ENCODE measurements around the gene MNX1. TPM values are rescaled to one million over a fixed set of nuclear protein-coding genes. Genes with fewer than 3 reads are reported as not detected.

The MNX1 gene
- total RNA-seq, 4 donors from 2014 or later = 0.56 TPM; not detected in 3

DNA sequence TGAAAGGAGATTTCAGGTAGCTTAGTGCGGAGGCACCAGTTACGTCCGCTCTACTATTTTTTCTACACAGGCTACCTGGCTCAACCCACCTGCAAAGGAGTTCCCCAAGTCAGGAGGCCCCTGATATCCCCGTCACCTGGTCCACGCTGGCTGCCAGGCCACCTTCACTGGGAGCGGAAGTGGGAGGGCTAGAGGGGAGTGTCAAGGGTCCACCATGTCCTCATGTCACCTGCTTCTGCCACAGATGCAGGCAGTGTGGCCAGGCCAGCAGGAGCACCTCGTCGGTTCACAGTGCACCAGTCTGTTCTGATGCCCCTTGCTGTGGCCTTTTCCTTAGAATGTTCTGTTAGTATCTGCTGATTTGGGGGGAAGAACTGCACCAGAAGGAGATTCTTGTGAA, 44.1 kb downstream of the MNX1 start:
- Histone ChIP-seq H3K27me3 (no peaks in the 10 kb centered on the region), H3K9me3 (no peaks in the 10 kb centered on the region), H3K4me3 (no peak overlapping the region), H3K27ac (no peak overlapping the region), H3K36me3 (peaks cover 71% of the 10 kb centered on the region), H3K4me1 (peaks cover 3% of the 10 kb centered on the region)
- WGBS = 85% methylated on average over 7 of the region's 8 CpGs
- TF ChIP-seq CTCF (IDR thresholded peaks at IDR 0.05) (no peak), EP300 (IDR thresholded peaks at IDR 0.05) (no peak), POLR2A (IDR thresholded peaks at IDR 0.05) (no peak), POLR2AphosphoS5 (IDR thresholded peaks at IDR 0.05) (no peak)
- DNase-seq (ENCODE audit: low spot score in 2 of 2) = no peak

- DNase-seq (ENCODE audit: low spot score in 2 of 2) = no peak
- no peak overlapping the region for H3K27ac ChIP-seq
Measured at GRCh38 chr7:156964971-156965370, 45.5 kb downstream of the MNX1 start.

GRCh38 chr7:156963472-156963871, 47.0 kb downstream of the MNX1 start:
- no peak overlapping the region for H3K27ac ChIP-seq
- H3K27me3 ChIP-seq = no peaks in the 10 kb centered on the region
- no peak overlapping the region for H3K4me3 ChIP-seq
- peaks cover 96% of the 10 kb centered on the region for H3K36me3 ChIP-seq
- 91% methylated on average over 12 of the region's 12 CpGs for WGBS
- no peaks in the 10 kb centered on the region for H3K9me3 ChIP-seq
- no peak for DNase-seq (ENCODE audit: low spot score in 2 of 2)
- TF ChIP-seq POLR2AphosphoS5 (IDR thresholded peaks at IDR 0.05) (no peak), EP300 (IDR thresholded peaks at IDR 0.05) (no peak), POLR2A (IDR thresholded peaks at IDR 0.05) (no peak), CTCF (IDR thresholded peaks at IDR 0.05) (no peak)
- H3K4me1 ChIP-seq = no peaks in the 10 kb centered on the region

More at GRCh38 chr7:156964971-156965370, 45.5 kb downstream of the MNX1 start:
- Histone ChIP-seq H3K27me3 (no peaks in the 10 kb centered on the region), H3K4me1 (peaks cover 2% of the 10 kb centered on the region), H3K36me3 (peaks cover 86% of the 10 kb centered on the region), H3K4me3 (no peak overlapping the region), H3K9me3 (no peaks in the 10 kb centered on the region)
- TF ChIP-seq POLR2A (IDR thresholded peaks at IDR 0.05) (no peak), CTCF (IDR thresholded peaks at IDR 0.05) (no peak), POLR2AphosphoS5 (IDR thresholded peaks at IDR 0.05) (no peak), EP300 (IDR thresholded peaks at IDR 0.05) (no peak)
- WGBS = 98% methylated on average over 11 of the region's 11 CpGs

DNA sequence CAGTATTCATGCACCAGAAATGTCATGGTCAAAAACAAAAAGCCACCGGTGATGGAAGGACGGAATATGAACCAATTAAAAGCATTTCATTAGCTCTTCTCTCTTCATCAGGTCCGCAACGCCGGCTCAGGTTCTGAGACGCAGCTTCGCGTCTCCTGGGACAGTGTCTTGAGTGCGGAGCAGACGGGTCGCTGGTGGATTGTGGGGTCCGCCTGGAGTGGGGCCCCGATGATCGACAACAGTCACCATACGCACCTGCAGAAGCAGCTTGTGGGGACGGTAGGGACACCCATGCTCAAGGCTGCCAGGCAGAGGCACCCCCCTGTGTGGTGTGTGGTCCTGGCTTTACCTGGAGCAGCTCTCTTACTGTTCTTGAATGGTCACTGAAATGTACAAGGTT, 47.6 kb downstream of the MNX1 start:
- Histone ChIP-seq H3K4me3 (no peak overlapping the region), H3K27ac (no peak overlapping the region), H3K4me1 (no peaks in the 10 kb centered on the region), H3K9me3 (no peaks in the 10 kb centered on the region), H3K36me3 (peaks cover 98% of the 10 kb centered on the region), H3K27me3 (no peaks in the 10 kb centered on the region)
- TF ChIP-seq POLR2AphosphoS5 (IDR thresholded peaks at IDR 0.05) (no peak), POLR2A (IDR thresholded peaks at IDR 0.05) (no peak), CTCF (IDR thresholded peaks at IDR 0.05) (no peak), EP300 (IDR thresholded peaks at IDR 0.05) (no peak)
- 94% methylated on average over 16 of the region's 16 CpGs for WGBS
- DNase-seq (ENCODE audit: low spot score in 2 of 2) = no peak

- DNase-seq (ENCODE audit: low spot score in 2 of 2) = no peak
- no peaks in the 10 kb centered on the region for H3K27me3 ChIP-seq
- 95% methylated on average over 18 of the region's 18 CpGs for WGBS
- H3K9me3 ChIP-seq = no peaks in the 10 kb centered on the region
- TF ChIP-seq CTCF (IDR thresholded peaks at IDR 0.05) = no peak
- TF ChIP-seq POLR2AphosphoS5 (IDR thresholded peaks at IDR 0.05) = no peak
- TF ChIP-seq EP300 (IDR thresholded peaks at IDR 0.05) = no peak
- no peak for TF ChIP-seq POLR2A (IDR thresholded peaks at IDR 0.05)
- H3K36me3 ChIP-seq = peaks cover 92% of the 10 kb centered on the region
- H3K4me3 ChIP-seq = no peak overlapping the region
- no peaks in the 10 kb centered on the region for H3K4me1 ChIP-seq
- H3K27ac ChIP-seq = no peak overlapping the region
Measured at GRCh38 chr7:156962145-156962544, 48.3 kb downstream of the MNX1 start.
